GM12874 (cell line): ENCODE measurements around the gene APBA2.

Experiments
- CTCF ChIP-seq: IDR thresholded peaks from 2 replicates; pipeline ENCODE4 v1.5.1; 2011; ENCODE audit warnings: low read depth, mild to moderate bottlenecking, control low read depth, low read length, moderate library complexity; ENCODE audit not compliant: insufficient read depth

Gene APBA2

GRCh38 chr15:28875461-28876000, 10.2 kb upstream of the APBA2 start:
- no peak for TF ChIP-seq CTCF

GRCh38 chr15:28876131-28876844, 9.5 kb upstream of the APBA2 start:
- TF ChIP-seq CTCF: no peak

- TF ChIP-seq CTCF: no peak
These were observed 9.0 kb upstream of the APBA2 start for GRCh38 chr15:28876845-28877185.

GRCh38 chr15:28878209-28878608, 7.6 kb upstream of the APBA2 start:
- no peak for TF ChIP-seq CTCF

GRCh38 chr15:28879551-28879950, 6.2 kb upstream of the APBA2 start:
- TF ChIP-seq CTCF: no peak

- no peak for TF ChIP-seq CTCF
These were observed 5.1 kb upstream of the APBA2 start for GRCh38 chr15:28880680-28881079.

- no peak for TF ChIP-seq CTCF
These were observed 4.6 kb upstream of the APBA2 start for GRCh38 chr15:28881170-28881569.
